HS-27A (cell line): Measurements from ENCODE around the gene RETREG2.

Experiments
- DNase-seq: peaks from one replicate; pipeline ENCODE4 v3.0.0-alpha.2; 2012; ENCODE audit warnings: low read depth, missing footprints

The RETREG2 gene

DNA sequence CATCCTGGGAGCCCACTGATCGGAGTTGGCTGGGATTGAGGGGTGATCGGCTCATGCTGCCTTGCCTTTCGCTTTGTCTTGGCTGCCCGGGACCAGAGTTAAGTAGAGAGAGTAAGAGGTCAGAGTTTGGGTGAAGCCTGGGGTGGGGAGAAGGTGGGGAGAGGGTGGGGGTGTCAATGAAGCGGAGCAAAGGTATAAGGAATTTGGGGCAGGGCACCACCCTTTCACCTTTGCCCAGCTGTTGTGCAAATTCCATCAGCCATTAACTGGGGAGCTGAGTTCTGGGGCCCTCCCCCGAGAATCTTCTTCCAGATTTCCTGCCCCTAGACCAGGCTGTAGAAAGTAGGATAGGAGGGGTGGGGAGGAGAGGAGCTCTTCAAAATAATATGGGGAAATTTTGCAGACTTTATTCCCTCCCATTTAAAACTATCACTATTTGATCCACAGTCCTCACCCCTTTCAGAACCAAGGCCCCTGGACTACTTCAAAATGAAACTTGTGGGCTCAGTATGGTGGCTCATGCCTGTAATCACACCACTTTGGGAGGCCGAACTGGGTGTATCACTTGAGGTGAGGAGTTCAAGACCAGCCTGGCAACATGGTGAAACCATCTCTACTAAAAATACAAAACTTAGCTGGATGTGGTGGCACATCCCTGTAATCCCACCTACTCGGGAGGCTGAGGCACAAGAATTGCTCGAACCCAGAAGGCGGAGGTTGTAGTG is 8.0 kb upstream of the RETREG2 start, which contains the start of gene SLC23A3:
TSS of gene SLC23A3 (minus strand) at position 100 of the 725 bp plus-strand sequence. CDS start at position 55, 45 bp downstream.
- DNase-seq: no peak

DNA sequence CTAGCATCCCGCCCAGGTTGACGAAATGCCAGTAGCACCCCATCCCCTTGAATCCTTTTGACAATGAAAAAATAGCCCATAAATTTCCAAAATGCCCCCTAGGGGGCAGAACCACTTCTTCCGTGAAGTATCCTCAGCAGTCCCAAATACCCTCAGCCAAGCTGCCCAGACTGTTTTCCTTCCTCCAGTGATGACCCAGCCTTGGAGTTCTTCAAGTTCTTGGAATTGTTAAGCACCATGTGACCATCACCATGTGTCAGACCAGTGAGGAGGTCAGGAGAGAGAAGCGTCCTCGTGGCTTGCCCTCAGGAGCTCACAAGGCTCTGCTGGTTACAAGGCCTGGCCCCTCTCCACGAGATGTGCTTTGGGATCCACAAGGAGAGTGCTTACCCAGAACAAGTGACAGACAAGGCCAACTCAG is 6.8 kb upstream of the RETREG2 start:
- DNase-seq: no peak

DNA sequence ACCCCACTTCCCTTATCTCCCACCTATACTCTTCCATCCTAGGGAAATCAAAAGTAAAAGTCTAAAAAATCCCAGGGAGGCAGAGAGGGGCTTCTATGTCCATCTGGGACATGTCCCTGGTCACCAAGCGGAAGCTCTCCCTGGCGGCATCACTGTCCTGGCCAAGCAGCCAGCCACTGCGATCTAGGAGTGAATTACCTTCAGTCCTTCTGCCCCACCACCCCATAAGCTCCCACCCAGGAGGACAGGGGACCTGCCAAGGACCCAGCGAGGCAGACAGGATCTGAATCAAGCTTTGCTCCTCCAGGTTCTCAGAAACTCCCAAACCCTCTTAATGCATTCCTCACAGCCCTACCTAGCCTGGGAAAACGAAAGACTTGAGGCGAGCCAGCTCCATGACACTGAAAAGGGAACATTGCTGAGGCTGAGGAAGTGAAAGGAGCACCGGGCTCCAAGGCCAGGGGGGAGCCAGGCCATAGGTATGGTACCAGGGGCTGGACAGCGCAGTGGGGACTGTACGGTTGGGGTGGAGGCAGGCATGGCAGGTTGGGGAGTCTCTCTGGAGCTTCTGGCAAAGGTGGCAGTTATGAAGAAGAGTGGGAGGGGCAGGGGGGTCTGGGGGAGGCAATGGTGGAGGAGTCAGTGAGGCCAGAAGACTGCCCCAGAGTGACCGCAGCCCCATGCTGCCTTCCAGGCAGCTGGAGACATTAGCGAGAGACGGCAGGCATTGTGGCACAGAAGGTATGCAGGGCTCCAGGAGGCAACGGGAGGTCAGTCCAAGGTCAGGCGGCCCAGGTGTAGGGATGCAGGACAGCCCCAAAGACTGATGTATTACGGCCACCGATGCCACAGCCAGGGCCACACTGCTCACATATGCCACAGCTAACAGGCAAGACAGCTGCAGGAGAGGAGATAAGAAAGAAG is 5.6 kb upstream of the RETREG2 start:
- no peak for DNase-seq

DNA sequence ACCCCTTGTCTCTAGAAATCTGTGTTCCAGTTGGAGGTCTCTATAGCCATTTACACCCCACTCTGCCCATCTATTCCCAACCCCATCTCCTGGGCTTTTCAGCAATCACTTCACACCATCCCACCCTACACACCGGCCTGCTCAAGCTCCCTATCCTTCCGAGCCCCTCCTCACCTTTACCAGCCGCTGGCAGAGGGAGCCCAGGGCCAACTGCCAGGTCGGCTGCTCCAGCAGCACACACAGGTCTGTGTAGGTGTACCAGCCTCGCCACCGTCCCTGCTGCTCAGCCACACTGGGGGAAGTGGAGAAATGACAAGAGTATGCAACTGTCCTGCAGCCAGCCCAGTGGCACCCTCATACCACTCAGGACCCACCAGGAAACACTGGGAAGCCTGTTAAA is 4.9 kb upstream of the RETREG2 start:
- DNase-seq: no peak

DNA sequence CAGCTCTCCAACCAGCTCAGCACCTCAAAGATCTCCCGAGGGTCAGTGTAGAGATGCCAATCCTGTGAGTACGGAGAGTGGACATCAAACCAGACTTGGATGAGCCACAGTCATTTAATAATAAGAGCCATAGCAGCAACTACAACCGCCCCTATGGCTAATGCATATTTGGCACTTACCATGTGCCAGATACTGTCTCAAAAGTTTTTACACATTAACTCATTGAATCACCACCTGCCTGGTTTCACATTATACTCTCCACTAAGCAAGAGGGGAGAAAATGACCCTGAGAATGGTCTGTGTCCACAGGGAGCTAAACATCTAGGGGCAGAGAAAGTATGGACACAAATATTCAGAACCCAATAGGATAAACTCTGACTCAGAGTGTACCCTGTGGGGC is 3.9 kb upstream of the RETREG2 start:
- DNase-seq: no peak

DNA sequence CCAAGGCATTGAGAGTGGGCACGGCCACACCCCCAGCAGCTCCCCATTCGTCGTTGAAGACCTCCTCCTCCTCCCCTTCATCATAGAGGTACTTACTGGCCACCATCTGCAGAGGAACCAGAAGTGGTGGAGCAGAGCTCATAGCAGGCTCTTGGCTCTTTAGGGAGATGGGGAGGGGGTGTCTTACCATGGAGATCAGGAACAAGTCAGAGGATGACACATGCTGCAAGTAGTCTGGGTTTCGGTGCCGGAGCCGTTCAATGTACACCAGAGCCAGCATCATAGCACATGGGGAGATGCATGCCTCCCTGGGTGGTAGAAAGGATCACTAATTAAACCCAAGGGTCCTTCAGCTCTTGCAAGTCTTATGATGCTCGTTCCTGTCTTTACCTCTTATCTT is 3.3 kb upstream of the RETREG2 start:
- no peak for DNase-seq

DNA sequence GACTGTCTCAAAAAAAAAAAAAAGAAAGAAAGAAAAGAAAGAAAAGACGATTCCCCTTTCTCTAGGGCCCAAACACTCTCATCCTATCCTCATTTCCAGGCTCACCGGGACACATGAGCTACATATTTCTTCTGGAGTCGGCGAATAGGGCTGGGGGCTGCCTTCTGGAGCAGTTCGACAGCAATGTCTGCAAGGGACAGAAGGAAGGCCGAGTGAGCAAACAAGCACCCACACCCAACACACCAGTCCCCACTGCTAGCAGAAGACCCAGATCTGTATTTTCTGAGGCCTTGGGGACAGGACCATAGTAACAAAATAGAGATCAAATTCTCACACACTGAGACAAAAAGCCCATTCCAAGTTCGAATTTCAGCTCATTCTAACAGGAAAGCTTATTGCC is 2.6 kb upstream of the RETREG2 start:
- no peak for DNase-seq

DNA sequence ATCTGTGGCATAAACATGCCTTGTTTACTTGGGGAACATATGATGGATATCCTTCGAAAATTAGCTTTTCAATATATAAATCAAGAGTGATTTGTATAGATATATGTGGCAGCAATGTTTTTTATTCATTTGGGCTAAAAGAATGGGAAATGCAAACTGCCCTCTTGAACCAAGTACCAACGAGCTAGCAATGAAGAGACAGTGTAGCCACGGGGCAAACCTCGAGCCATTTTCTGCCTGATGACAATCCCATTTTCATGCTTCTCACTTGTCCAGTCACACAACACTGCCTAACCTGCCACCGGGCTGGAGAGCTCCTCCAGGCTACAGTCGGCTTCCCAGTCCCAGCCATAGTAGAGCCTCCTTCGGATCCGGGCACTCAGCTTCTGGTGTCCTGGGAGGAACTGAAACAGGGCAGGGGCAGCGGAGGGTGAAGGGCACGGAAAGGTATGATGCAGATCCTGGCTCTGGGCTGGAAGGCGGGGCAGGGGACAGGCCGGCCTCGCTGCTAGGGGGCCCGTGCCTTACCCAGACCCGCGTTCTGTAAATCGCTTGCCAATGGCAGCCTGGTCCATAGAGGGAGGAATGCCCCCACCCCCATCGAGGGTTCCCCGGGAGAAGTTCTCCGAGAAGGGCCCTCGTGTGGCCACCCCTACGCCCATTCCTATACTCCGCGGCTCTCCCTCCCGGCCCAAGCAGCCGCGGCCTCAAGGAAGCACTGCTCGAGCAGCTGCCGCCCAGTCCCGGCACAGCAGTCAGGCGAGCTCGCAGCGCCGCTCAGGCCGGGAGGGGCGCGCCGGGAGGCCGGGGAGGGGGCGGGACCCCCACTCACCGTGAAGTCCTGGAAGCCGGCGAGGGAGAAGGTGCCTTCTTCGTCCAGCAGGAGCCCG is 1.9 kb upstream of the RETREG2 start:
- no peak for DNase-seq

DNA sequence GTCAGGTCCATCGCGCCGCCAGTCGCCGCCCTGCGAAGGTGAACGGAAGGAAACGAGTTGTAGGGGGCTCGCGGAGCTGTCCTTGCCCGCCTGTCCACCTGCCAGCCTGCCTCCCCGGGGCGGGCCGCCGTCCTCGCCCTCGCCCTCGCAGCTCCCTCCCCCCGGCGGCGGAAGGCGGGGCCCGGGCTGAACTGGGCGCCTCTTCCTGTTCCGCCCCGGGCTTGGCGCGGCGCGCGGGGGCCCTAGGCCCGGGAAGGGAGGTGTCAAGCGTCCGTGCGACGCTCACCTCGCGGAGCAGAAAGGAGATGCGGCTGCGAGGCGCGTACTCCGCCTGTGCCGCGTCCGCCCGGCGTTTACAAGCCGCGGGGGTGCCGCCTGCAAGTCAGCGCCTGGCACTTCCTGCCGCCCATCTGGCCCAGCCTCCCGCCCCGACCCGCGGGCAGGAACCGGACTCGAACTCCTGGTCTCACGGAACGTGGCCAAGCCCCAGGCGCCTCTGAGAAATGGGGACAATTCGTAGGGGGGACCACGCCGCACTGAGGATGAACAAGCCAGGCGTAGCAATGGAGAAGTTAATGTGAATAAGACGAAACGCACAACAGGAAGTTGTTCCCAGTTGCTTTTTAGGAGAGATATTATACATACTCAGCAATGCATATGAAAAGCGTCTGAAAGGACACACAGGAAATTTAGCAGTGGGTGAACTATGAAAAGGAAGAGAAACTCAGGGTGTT is 1.1 kb upstream of the RETREG2 start, which contains the start of gene CNPPD1:
TSS of gene CNPPD1 (minus strand) at position 108 of the 734 bp plus-strand sequence. CDS start at position 11, 97 bp downstream.
- no peak for DNase-seq

DNA sequence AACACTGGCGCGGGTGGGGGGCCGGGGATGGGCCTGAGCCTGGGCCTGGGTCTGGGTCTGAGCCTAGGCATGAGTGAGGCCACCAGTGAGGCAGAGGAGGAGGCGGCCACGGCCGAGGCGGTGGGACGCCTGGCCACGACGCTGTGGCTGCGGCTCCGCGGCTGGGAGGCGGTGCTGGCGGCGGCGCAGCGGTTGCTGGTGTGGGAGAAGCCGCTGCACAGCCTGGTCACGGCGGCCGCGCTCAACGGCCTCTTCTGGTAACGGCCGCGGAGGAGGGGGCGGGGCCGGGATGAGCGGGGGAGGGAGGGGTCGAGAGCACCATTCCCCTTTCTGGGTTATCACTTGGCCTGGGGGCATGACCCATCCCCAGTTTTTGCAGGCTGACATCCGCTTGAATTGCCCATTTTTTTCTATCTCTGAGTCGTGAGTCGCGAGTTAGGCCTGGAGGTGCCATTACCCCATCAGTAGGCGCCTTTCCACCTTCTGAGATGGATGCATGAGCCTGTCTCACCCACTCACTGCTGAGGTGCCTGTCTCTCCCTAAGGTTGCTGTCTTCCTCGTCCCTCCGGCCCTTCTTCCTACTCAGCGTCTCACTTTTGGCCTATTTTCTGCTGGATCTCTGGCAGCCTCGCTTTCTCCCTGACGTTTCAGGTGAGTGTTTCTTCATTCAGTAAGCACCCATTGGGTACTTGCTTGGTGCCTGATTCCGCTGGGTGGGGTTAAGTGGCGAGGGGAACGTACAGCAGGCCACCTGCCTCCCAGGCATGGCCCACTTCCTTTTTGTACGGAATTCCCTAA is 501 bp downstream of the RETREG2 start:
- DNase-seq: no peak

DNA sequence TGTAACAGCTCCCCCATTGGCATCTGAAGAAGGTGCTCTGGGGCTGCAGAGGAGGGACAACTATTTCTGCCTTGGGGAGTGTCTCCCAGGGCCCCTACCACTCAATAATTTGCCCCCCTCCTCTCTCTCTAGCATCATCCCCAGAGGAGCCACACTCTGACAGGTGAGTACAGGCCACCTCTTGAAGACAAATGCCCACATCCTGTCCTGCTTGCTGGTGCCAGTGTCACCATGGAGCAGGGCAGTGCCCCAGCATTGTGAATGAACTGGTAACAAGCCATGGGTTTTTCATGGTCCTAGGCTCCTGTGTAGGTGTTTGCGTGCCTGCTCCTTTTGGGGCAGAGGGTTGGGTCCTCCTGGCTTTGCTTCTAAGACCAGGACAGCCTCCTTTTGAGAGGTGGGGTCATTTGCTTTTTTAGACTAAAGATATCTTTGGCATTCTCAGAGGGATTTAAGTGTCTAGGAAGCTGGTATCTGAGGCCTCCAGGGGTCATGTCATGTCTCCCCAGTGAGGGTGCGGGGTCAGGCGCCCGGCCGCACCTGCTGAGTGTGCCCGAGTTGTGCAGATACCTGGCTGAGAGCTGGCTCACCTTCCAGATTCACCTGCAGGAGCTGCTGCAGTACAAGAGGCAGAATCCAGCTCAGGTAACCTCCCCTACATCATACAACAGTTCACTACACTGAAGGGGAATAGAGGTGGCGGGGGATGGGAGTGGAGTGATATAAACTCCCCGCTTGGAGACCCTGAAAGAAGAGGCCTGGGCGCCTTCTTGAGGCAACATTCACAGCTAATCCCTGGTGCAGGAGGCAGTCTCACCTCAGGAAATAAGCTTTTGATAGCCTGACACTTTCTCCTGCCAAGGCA is 1.8 kb downstream of the RETREG2 start:
- no peak for DNase-seq

DNA sequence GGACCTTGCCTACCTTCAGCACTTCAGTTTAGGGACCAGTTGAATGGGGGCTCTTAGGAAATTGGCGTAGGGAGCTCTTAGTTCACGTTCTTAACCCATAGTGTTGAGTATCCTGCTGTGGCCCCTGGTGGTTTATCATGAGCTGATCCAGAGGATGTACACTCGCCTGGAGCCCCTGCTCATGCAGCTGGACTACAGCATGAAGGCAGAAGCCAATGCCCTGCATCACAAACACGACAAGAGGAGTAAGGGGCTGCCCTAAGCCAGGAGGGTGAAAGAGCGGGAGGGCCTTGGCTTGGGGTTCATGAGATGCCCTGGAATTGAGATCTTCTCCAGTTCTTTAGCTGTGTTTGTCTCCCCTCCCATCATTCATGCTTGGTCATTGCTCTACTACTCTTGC is 2.9 kb downstream of the RETREG2 start:
- no peak for DNase-seq

DNA sequence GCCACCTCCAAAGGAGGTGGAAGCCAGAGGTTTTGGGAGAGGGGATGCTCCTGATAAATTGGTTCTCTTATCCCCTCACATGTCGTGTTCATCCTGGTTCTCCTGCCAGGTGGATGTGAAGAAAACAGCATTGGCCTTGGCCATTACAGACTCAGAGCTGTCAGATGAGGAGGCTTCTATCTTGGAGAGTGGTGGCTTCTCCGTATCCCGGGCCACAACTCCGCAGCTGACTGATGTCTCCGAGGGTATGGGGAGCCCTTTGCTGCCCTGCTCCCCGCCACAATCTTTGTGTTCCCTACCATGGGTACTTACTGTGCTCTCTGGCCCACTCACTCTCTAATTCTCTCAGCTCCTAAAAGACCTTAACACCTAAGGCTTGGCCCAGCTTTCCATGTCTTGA is 3.5 kb downstream of the RETREG2 start:
- DNase-seq: no peak

DNA sequence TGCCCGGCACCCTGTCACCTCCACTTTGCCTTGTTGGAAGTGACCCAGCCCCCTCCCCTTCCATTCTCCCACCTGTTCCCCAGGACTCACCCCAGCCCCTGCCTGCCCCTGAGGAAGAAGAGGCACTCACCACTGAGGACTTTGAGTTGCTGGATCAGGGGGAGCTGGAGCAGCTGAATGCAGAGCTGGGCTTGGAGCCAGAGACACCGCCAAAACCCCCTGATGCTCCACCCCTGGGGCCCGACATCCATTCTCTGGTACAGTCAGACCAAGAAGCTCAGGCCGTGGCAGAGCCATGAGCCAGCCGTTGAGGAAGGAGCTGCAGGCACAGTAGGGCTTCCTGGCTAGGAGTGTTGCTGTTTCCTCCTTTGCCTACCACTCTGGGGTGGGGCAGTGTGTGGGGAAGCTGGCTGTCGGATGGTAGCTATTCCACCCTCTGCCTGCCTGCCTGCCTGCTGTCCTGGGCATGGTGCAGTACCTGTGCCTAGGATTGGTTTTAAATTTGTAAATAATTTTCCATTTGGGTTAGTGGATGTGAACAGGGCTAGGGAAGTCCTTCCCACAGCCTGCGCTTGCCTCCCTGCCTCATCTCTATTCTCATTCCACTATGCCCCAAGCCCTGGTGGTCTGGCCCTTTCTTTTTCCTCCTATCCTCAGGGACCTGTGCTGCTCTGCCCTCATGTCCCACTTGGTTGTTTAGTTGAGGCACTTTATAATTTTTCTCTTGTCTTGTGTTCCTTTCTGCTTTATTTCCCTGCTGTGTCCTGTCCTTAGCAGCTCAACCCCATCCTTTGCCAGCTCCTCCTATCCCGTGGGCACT is 4.5 kb downstream of the RETREG2 start:
- no peak for DNase-seq

DNA sequence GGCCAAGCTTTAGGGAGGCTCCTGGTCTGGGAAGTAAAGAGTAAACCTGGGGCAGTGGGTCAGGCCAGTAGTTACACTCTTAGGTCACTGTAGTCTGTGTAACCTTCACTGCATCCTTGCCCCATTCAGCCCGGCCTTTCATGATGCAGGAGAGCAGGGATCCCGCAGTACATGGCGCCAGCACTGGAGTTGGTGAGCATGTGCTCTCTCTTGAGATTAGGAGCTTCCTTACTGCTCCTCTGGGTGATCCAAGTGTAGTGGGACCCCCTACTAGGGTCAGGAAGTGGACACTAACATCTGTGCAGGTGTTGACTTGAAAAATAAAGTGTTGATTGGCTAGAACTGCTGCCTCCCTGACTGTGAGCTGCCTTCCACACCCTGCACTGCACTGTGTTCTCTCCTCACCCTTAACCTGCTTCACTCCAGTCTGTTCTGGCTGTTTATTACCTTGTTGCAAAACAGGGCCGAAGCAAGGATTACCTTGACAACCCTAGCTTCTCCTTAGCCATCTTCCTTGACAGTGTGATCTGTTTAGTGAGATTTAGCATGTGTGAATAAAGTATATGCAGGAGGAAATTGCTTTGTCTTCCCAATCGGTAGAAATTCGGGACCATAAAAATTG is 5.2 kb downstream of the RETREG2 start:
- DNase-seq: no peak

DNA sequence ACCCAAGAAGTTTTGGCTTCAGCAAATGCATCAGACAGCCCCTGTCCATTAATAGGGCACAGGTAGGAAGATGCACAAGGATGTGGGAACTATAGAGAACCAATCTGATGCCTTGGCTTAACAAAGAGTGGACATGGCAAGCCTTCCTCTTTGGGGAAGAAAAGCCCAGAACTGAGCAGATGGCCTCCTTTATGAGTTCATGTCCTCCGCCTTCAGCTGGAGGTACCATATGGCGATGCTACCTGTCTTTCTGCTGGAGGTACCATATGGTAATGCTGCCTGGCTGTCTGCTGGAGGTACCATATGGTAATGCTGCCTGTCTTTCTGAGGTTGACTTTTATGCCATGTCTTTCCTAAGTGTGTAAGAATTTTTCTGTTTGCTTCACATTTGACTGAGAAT is 6.0 kb downstream of the RETREG2 start:
- no peak for DNase-seq

DNA sequence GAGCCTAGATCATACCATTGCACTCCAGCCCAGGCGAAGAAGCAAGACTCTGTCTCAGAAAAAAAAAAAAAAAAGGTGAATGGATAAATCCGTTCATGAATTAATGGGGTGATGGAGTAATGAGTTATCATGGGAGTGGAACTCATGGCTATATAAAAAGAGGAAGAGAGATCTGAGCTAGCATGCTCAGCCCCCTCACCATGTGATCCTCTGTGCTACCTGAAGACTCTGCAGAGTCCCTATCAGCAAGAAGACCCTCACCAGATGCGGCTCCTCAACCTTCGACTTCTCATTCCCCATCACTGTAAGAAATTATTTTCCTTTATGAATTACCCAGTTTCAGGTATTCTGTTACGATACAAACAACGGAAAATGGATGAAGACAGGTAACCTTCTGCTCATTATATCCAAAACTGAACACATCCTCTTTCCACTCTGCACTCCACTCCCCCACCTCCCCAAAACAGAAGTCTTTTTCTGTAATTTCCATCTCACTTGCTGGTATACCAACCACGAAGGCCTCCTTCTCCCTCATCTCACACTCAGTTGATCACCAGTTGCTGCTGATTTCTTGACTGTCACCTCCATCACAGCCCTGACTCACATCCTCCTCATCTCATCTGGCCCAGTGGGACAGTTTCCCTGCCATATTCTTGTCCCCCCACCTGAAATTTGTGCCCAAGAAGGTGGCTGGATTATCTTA is 8.8 kb downstream of the RETREG2 start:
- DNase-seq: no peak

DNA sequence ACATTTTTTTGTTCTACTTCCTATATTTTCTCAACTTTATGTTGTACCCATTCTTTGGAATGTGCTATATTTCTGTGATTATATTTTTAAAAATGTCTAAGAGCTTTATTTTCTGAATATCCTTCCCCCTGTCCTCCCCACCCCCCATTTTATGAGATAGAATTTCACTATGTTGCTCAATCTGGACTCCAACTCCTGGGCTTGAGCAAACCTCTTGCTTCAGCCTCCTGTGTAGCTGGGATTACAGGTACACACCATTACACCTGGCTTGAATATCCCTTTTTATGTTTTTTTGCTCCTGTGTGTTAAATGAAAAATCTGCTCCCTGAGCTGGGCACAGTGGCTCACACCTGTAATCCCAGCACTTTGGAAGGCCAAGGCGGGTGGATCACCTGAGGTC is 19.3 kb downstream of the RETREG2 start:
- no peak for DNase-seq
